ENCODE measurements around the gene FKRP.
"Not testable (repeated sequence)": the region's sequence is repeated elsewhere in the genome, so short reads cannot be mapped to it uniquely, and the experiment has no call there.

Gene FKRP

GRCh38 chr19:46759817-46760333 is 14.0 kb downstream of the FKRP start:
- DNase-seq = no peak

DNA sequence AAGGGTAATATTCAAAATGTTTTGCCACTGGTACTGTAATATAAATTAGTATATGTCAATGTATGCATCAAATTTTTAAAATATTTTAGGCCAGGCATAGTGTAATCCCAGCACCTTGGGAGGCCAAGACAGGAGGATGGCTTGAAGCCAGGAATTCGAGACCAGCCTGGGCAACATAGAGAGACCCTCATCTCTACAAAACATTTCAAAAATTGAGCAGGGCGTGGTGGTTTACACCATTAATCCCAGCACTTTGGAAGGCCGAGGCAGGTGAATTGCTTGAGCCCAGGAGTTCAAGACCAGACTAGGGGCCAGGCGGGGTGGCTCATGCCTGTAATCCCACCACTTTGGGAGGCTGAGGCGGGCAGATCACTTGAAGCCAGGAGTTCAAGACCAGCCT is 14.5 kb downstream of the FKRP start:
- DNase-seq = no peak

DNA sequence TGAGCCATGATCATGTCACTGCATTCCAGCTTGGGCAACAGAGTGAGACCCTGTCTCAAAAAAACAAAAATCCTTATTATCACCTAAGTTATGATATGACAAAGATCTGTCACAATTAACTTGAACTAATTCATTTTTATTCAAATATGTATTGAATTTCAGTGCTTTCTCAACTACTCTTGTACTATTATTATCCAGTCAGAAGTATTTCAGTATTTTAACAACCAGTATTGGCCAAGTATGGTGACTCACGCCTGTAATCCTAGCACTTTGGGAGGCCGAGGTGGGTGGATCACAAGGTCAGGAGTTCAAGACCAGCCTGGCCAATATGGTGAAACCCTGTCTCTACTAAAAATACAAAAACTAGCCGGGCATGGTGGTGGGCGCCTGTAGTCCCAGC is 15.0 kb downstream of the FKRP start:
- not testable (repeated sequence) for DNase-seq

- no peak for DNase-seq
These were observed 15.6 kb downstream of the FKRP start for GRCh38 chr19:46761418-46761831.

DNA sequence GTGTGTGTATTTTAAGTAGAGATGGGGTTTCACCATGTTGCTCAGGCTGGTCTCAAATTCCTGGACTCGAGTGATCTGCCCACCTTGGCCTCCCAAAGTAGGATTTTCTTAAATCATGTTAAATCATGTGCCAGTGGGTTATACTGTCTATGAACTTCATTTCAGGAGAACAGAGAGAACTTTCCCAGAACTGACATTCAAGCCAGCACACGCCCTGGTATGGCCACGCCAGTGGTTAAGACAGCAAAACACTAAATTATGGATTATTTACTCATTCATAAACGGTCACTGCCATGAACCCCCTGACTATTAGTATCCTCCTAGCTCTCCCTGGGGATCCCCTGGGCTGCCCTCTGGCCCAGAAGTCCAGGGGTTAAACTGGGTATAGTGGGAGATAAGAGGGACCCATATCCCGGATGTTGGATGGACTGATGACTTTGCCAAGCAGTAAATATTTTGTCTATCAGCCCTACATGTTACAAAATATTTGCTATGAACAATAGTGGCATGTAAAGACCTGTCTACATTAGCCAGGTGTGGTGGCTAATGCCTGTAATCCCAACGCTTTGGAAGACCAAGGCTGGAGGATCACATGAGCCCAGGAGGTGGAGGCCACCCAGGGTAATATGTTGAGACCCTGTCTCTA is 16.5 kb downstream of the FKRP start:
- no peak for DNase-seq

GRCh38 chr19:46764817-46765291 is 19.0 kb downstream of the FKRP start:
- DNase-seq = no peak

GRCh38 chr19:46766569-46767317 is 20.9 kb downstream of the FKRP start:
- DNase-seq = no peak

- not testable (repeated sequence) for DNase-seq
These were observed 22.9 kb downstream of the FKRP start for GRCh38 chr19:46768746-46769145.

- no peak for DNase-seq
These were observed 26.5 kb downstream of the FKRP start for GRCh38 chr19:46772170-46773017.

GRCh38 chr19:46773018-46773399 is 27.2 kb downstream of the FKRP start:
- no peak for DNase-seq

- no peak for DNase-seq
These were observed 29.9 kb downstream of the FKRP start for GRCh38 chr19:46775642-46776258.

GRCh38 chr19:46776927-46777911 is 31.4 kb downstream of the FKRP start:
- DNase-seq = no peak

GRCh38 chr19:46777956-46778645 is 32.2 kb downstream of the FKRP start:
- not testable (repeated sequence) for DNase-seq

- DNase-seq = no peak
These were observed 36.6 kb downstream of the FKRP start for GRCh38 chr19:46782355-46783019.

DNA sequence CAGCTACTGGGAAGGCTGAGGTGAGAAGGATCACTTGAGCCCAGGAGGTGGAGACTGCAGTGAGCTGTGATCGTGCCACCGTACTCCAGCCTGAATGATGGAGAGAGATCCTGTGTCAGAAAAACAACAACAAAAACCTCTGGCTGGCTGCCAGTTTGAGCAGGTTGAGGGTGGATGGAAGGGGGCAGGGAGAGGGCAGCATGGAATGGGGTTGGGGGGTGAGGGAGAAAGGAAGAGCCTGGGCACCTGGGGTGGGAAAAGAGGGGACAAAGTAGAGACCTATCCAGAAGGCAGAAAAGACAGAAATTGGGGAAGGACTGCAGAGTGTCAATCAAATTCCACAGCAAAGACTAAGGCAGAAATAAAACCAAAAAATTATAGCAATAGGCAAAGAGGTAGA is 37.8 kb downstream of the FKRP start:
- no peak for DNase-seq

DNA sequence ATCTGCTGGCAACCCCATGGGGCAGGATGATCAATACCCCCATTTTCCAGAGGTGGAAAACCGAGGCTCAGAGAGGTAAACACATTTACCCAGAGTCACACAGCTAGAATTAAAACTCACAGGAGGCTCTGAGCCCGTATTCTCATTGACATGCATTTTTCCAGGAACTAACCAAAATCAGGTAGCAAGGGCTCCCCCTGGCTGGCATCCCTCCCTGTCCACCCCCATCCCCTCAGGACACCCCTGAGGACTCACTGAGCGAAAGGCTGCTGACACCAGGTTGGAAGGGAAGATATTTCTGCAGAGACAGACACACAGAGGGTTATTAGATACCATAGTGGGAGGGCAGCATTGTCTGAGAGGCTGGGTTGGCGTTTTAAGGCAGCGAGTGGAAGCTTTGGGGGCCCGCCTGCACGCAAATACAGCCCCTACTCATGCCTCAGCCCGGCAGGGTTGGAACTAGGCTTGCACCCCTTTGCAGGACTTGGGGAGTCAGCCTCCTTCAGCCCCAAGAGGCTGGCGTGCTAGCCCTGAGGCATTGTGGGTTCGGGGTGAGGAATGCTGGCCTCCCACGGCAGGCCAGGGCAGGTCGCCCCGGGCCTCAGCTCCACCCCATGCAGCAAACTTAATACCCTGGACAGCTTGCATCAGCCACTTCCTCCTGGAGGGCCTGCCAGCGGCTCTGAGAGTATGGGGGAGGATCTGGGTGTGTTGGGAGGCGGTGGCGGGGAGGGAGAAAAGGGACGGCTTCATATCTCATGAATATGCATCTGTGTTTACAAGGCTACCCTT is 38.6 kb downstream of the FKRP start:
- DNase-seq = no peak

DNA sequence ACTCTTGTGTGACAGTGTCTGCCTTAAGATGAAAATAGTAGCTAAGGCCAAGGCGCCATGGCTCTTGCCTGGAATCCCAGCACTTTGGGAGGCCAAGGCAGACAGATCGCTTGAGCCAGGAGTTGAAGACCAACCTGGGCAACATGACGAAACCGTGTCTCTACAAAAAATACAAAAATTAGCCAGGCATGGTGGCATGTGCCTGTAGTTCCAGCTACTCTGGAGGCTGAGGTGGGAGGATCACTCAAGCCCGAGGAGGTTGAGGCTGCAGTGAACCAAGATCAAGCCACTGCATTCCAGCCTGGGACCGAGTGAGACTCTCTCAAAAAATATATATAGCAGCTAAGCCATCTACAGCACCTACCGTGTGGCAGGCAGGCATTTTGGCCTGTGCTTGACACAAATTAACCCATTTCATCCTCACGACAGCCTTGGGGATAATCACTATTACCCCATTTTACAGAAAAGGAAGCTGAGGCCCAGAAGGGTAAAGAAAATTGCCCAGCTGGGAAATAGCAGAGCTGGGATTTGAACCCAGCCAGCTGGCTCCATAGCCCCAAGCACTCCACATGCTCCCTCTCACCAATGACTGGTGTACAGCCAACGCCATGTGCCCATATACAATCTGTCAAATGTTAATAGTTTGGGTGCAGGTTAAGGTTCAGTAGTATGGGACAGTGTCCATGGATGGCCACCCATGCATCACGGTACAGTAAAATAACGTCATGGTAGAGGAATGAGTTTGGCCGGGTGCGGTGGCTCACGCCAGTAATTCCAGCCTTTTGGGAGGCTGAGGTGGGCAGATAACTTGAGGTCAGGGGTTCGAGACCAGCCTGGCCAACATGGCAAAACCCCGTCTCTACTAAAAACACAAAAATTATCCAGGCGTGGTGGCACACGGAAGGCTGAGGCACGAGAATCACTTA is 39.5 kb downstream of the FKRP start:
- DNase-seq = no peak

GRCh38 chr19:46785980-46786235 is 40.1 kb downstream of the FKRP start:
- DNase-seq = no peak

Measured in NCI-H1930 (cell line).